Stimulated activated CD8-positive, alpha-beta memory T cell treated with anti-CD3 and anti-CD28 coated beads, Interleukin-15, amount 100 ng/mL, for 48 hours (primary cell): ENCODE data around the gene PPP1R3A.

Source experiments
- DNase-seq, 2 donors: peaks; one replicate each; pipeline ENCODE4 v3.0.0-alpha.2; 2020; ENCODE audit warnings: low read depth in 2 of 2

Gene PPP1R3A

GRCh38 chr7:113883096-113883495, 35.7 kb downstream of the PPP1R3A start:
- DNase-seq: no peak

- DNase-seq: no peak
Observed at GRCh38 chr7:113880559-113880958, 38.2 kb downstream of the PPP1R3A start.

- no peak for DNase-seq
Observed at GRCh38 chr7:113878394-113878992, 40.3 kb downstream of the PPP1R3A start.

GRCh38 chr7:113875224-113875623, 43.6 kb downstream of the PPP1R3A start:
- no peak for DNase-seq

- DNase-seq: no peak
Observed at GRCh38 chr7:113873554-113874151, 45.2 kb downstream of the PPP1R3A start.

- no peak for DNase-seq
Observed at GRCh38 chr7:113872981-113873380, 45.8 kb downstream of the PPP1R3A start.

- no peak for DNase-seq
Observed at GRCh38 chr7:113867325-113867724, 51.5 kb downstream of the PPP1R3A start.

- no peak for DNase-seq
Observed at GRCh38 chr7:113856010-113856409, 62.8 kb downstream of the PPP1R3A start.

GRCh38 chr7:113840954-113841353, 77.9 kb downstream of the PPP1R3A start:
- DNase-seq: no peak

- DNase-seq: no peak
Observed at GRCh38 chr7:113835367-113835766, 83.4 kb downstream of the PPP1R3A start.

GRCh38 chr7:113832196-113832745, 86.5 kb downstream of the PPP1R3A start:
- DNase-seq: no peak

- DNase-seq: no peak
Observed at GRCh38 chr7:113831556-113831955, 87.3 kb downstream of the PPP1R3A start.

GRCh38 chr7:113828581-113828980, 90.2 kb downstream of the PPP1R3A start:
- no peak for DNase-seq
